Endodermal cell (in vitro differentiated cells): ENCODE measurements around the gene VIPR2. TPM values are rescaled to one million over a fixed set of nuclear protein-coding genes. Genes with fewer than 3 reads are reported as not detected.

ENCODE experiments used
- DNase-seq: peaks from one replicate; pipeline ENCODE4 v3.0.0-alpha.2; 2017
- H3K27ac ChIP-seq: 2 replicates; pipeline ENCODE4 v1.5.1; 2013; ENCODE audit warnings: mild to moderate bottlenecking, low read depth, low read length, moderate library complexity
- H3K27me3 ChIP-seq: 2 replicates; pipeline ENCODE4 v1.6.1; 2013; ENCODE audit warnings: mild to moderate bottlenecking, low read length, moderate library complexity; ENCODE audit not compliant: insufficient read depth, control insufficient read depth, poor library complexity, severe bottlenecking
- H3K36me3 ChIP-seq: 2 replicates; pipeline ENCODE4 v1.7.0; 2013; ENCODE audit warnings: mild to moderate bottlenecking, low read length, moderate library complexity; ENCODE audit not compliant: control insufficient read depth, insufficient read depth
- H3K4me1 ChIP-seq: one replicate; pipeline ENCODE4 v1.7.0; 2013; ENCODE audit warnings: low read length; ENCODE audit not compliant: control insufficient read depth, insufficient read depth
- H3K4me3 ChIP-seq: 2 replicates; pipeline ENCODE4 v1.5.1; 2013; ENCODE audit warnings: mild to moderate bottlenecking, low read length, moderate library complexity
- H3K9ac ChIP-seq: 2 replicates; pipeline ENCODE4 v1.6.1; 2013; ENCODE audit warnings: mild to moderate bottlenecking, low read length, moderate library complexity; ENCODE audit not compliant: poor library complexity, severe bottlenecking; ENCODE audit errors: extremely low read depth
- H3K9me3 ChIP-seq: 2 replicates; pipeline ENCODE4 v1.6.1; 2013; ENCODE audit warnings: mild to moderate bottlenecking, low read length, moderate library complexity; ENCODE audit not compliant: control insufficient read depth
- H3K27ac Mint-ChIP-seq: 2 replicates; pipeline ENCODE4 v1.8.0; 2020; ENCODE audit warnings: mixed read lengths
- H3K27me3 Mint-ChIP-seq: 2 replicates; pipeline ENCODE4 v1.8.0; 2021; ENCODE audit warnings: mild to moderate bottlenecking, mixed read lengths; ENCODE audit not compliant: insufficient read depth
- H3K36me3 Mint-ChIP-seq: 2 replicates; pipeline ENCODE4 v1.8.0; 2020; ENCODE audit warnings: low read depth, mixed read lengths
- H3K4me1 Mint-ChIP-seq: 2 replicates; pipeline ENCODE4 v1.8.0; 2020; ENCODE audit warnings: mixed read lengths
- H3K4me3 Mint-ChIP-seq: 2 replicates; pipeline ENCODE4 v1.8.0; 2020; ENCODE audit warnings: mild to moderate bottlenecking, moderate library complexity, mixed read lengths
- H3K9me3 Mint-ChIP-seq: 2 replicates; pipeline ENCODE4 v1.8.0; 2020; ENCODE audit warnings: mild to moderate bottlenecking, mixed read lengths
- WGBS, 2 experiments: methylation state at CpG; one replicate each; pipeline versions ENCODE4 v1.1.5 to v1.1.7; 2013; ENCODE audit warnings: missing lambda C conversion rate in 2 of 2, mixed read lengths in 1 of 2; ENCODE audit not compliant: insufficient coverage in 1 of 2, insufficient read length in 1 of 2; 5-methylcytosine and 5-hydroxymethylcytosine counted together
- total RNA-seq, 2 donors: library from RNA; stranded (reverse); fragmentation: NEBNext Ultra II Directional in 1 of 2; extraction: Animal tissue kit (Norgen Biotek cat#: 25700) in 1 of 2; gene quantifications; 2 replicates in 1 of 2; 3 replicates in 1 of 2; pipeline ENCODE4 v1.2.1, GENCODE V29; 2021
- TF ChIP-seq, protein P1 (sequence below): fragments of 200-600 bp; sonication (generic); conservative IDR thresholded peaks from 2 replicates; pipeline ENCODE4 v1.5.0; 2021; ENCODE audit warnings: antibody characterized with exemption, mild to moderate bottlenecking

Gene VIPR2
- total RNA-seq, 2 donors from 2014 or later: 0.64 to 1.8 TPM

DNA sequence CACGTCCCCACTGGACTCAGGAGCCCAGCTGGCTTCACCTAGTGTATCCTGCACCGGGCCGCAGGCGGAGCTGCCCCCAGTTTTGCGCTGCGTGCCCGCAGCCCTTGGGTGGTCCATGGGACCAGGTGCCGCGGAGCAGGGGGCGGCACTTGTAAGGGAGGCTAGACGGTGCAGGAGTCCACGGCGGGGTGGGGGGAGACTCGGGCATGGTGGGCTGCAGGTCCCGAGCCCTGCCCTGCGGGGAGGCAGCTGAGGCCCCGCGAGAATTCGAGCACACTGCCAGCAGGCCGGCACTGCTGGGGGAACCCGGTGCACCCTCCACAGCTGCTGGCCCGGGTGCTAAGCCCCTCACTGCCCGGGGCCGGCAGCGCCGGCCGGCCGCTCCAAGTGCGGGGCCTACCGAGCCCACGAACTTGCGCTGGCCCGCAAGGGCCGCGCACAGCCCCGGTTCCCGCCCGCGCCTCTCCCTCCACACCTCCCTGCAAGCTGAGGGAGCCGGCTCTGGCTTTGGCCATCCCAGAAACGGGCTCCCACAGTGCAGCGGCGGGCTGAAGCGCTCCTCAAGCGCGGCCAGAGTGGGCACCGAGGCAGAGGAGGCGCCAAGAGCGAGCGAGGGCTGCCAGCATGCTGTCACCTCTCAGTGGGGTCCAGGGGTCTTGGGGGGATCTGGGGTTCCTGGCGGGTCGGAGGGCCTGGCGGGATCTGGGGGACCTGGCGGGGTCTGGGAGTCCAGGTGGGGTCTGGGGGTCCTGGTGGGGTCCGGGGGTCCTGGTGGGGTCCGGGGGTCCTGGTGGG is 81.4 kb downstream of the VIPR2 start:
- no peaks in the 10 kb centered on the region for H3K36me3 ChIP-seq
- H3K4me1 ChIP-seq: no peaks in the 10 kb centered on the region
- Mint-ChIP-seq H3K27me3 (peaks cover 8% of the 10 kb centered on the region), H3K4me3 (no peak overlapping the region), H3K27ac (no peak overlapping the region), H3K9me3 (peaks cover 11% of the 10 kb centered on the region), H3K4me1 (no peaks in the 10 kb centered on the region), H3K36me3 (no peaks in the 10 kb centered on the region)
- no peak overlapping the region for H3K27ac ChIP-seq
- TF ChIP-seq, protein P1, sequence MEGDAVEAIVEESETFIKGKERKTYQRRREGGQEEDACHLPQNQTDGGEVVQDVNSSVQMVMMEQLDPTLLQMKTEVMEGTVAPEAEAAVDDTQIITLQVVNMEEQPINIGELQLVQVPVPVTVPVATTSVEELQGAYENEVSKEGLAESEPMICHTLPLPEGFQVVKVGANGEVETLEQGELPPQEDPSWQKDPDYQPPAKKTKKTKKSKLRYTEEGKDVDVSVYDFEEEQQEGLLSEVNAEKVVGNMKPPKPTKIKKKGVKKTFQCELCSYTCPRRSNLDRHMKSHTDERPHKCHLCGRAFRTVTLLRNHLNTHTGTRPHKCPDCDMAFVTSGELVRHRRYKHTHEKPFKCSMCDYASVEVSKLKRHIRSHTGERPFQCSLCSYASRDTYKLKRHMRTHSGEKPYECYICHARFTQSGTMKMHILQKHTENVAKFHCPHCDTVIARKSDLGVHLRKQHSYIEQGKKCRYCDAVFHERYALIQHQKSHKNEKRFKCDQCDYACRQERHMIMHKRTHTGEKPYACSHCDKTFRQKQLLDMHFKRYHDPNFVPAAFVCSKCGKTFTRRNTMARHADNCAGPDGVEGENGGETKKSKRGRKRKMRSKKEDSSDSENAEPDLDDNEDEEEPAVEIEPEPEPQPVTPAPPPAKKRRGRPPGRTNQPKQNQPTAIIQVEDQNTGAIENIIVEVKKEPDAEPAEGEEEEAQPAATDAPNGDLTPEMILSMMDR: no peak
- H3K4me3 ChIP-seq: no peak overlapping the region
- 91 to 100% methylated on average over 9 to 50 of the region's 56 CpGs for WGBS, 2 experiments
- no peak for DNase-seq
- peaks cover 5% of the 10 kb centered on the region for H3K9me3 ChIP-seq
- no peak overlapping the region for H3K9ac ChIP-seq
- H3K27me3 ChIP-seq: no peaks in the 10 kb centered on the region

DNA sequence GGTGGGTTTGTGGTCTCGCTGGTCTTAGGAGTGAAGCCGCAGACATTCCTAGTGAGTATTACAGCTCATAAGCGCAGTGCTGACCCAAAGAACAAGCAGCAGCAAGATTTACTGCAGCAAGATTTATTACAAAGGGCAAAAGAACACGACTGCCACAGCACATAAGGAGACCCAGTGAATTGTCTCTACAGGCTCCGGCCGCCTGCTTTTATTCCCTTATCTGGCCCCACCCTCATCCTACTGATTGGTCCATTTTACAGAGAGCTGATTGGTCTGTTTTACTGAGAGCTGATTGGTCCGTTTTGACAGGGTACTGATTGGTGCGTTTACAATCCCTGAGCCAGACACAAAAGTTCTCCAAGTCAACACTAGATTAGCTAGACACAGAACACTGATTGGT is 82.1 kb downstream of the VIPR2 start:
- TF ChIP-seq, protein P1: no peak
- H3K36me3 ChIP-seq: no peaks in the 10 kb centered on the region
- H3K27ac ChIP-seq: no peak overlapping the region
- Mint-ChIP-seq H3K27ac (no peak overlapping the region), H3K4me1 (no peaks in the 10 kb centered on the region), H3K36me3 (no peaks in the 10 kb centered on the region), H3K27me3 (peaks cover 8% of the 10 kb centered on the region), H3K9me3 (peaks cover 11% of the 10 kb centered on the region), H3K4me3 (no peak overlapping the region)
- H3K27me3 ChIP-seq: no peaks in the 10 kb centered on the region
- WGBS, 2 experiments: 90 to 93% methylated on average over 5 to 8 of the region's 8 CpGs
- no peaks in the 10 kb centered on the region for H3K4me1 ChIP-seq
- no peak overlapping the region for H3K4me3 ChIP-seq
- DNase-seq: no peak
- H3K9ac ChIP-seq: no peak overlapping the region
- H3K9me3 ChIP-seq: peaks cover 5% of the 10 kb centered on the region

DNA sequence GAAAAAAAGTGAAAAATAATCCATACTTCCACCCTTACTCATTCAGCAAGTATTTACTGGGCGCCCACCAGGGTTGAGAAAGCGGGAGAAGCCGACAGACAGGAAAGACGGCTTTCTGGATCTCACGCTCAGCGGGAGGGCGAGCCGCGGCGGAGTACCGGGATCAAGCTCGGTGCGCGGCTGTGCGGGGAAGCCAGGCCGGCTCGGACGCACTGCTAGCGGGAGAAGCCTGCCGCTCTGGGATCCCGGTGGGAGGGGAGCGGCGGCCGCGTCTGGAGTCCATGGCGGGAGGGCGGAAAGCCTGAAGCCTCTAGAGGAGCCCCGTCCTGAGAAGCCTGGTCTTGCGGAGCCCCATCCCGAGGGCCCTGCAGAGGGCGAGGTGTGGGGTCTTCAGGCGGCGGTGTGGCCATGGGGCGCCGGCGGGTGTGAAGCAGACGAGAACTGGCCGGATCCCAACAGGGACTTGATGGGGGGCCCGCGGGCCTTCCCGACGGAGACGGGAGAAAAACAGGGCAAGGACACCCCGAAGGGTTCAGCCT is 82.9 kb downstream of the VIPR2 start:
- Mint-ChIP-seq H3K4me1 (no peaks in the 10 kb centered on the region), H3K27me3 (peaks cover 8% of the 10 kb centered on the region), H3K9me3 (peaks cover 11% of the 10 kb centered on the region), H3K27ac (no peak overlapping the region), H3K4me3 (peak overlapping the region; percentile 20), H3K36me3 (no peaks in the 10 kb centered on the region)
- Histone ChIP-seq H3K36me3 (no peaks in the 10 kb centered on the region), H3K4me1 (no peaks in the 10 kb centered on the region), H3K27ac (no peak overlapping the region), H3K27me3 (no peaks in the 10 kb centered on the region), H3K9me3 (peaks cover 5% of the 10 kb centered on the region), H3K9ac (no peak overlapping the region), H3K4me3 (no peak overlapping the region)
- TF ChIP-seq, protein P1: no peak
- 88 to 95% methylated on average over 35 to 44 of the region's 44 CpGs for WGBS, 2 experiments
- peak; percentile 92 for DNase-seq
